Mesenchymal stem cell (in vitro differentiated cells and primary cell): ENCODE measurements around the gene ABCA12.

Source experiments
- DNase-seq: peaks from one replicate; pipeline ENCODE4 v3.0.0-alpha.2; 2013
- H2AFZ ChIP-seq: one replicate; pipeline ENCODE4 v1.6.1; 2013; ENCODE audit warnings: low read depth, mild to moderate bottlenecking, control low read depth, inconsistent platforms, low read length, moderate library complexity
- H2AK5ac ChIP-seq: 2 replicates; pipeline ENCODE4 v1.6.1; 2013; ENCODE audit warnings: low read length, moderate library complexity, mild to moderate bottlenecking, inconsistent platforms; ENCODE audit not compliant: severe bottlenecking
- H2BK120ac ChIP-seq: one replicate; pipeline ENCODE4 v1.6.1; 2013; ENCODE audit warnings: low read depth, mild to moderate bottlenecking, inconsistent platforms, low read length, moderate library complexity
- H2BK12ac ChIP-seq, 2 experiments: one replicate each; pipeline ENCODE4 v1.6.1; 2013; ENCODE audit warnings: inconsistent platforms in 2 of 2, low read length in 2 of 2, mild to moderate bottlenecking in 2 of 2, moderate library complexity in 2 of 2, control low read depth in 1 of 2
- H2BK15ac ChIP-seq: one replicate; pipeline ENCODE4 v1.6.1; 2013; ENCODE audit warnings: mild to moderate bottlenecking, low read depth, inconsistent platforms; ENCODE audit not compliant: poor library complexity, severe bottlenecking
- H2BK5ac ChIP-seq: 2 replicates; pipeline ENCODE4 v1.6.1; 2013; ENCODE audit warnings: low read depth, mild to moderate bottlenecking, low read length, control low read depth, inconsistent platforms; ENCODE audit not compliant: poor library complexity, severe bottlenecking
- H3K14ac ChIP-seq, 2 experiments: one replicate each; pipeline ENCODE4 v1.6.1; 2013; ENCODE audit warnings: inconsistent platforms in 2 of 2, low read length in 2 of 2, control low read depth in 1 of 2, mild to moderate bottlenecking in 1 of 2, moderate library complexity in 1 of 2
- H3K18ac ChIP-seq, 2 experiments: one replicate each; pipeline ENCODE4 v1.6.1; 2013; ENCODE audit warnings: inconsistent platforms in 2 of 2, low read length in 2 of 2, control low read depth in 1 of 2, low read depth in 1 of 2, mild to moderate bottlenecking in 1 of 2
- H3K23ac ChIP-seq, 2 experiments: one replicate each; pipeline ENCODE4 v1.6.1; 2013; ENCODE audit warnings: inconsistent platforms in 2 of 2, low read length in 2 of 2, mild to moderate bottlenecking in 2 of 2, moderate library complexity in 2 of 2, control low read depth in 1 of 2
- H3K27ac ChIP-seq: 2 replicates; pipeline ENCODE4 v1.5.1; 2013; ENCODE audit warnings: mild to moderate bottlenecking, moderate library complexity, low read length, control low read depth, inconsistent platforms; ENCODE audit not compliant: poor library complexity, severe bottlenecking
- H3K27me3 ChIP-seq, 2 experiments: 2 replicates each; pipeline versions ENCODE4 v1.6.1 to v1.7.0; 2013; ENCODE audit warnings: low read length in 2 of 2, mild to moderate bottlenecking in 2 of 2, moderate library complexity in 2 of 2, control low read depth in 1 of 2, inconsistent platforms in 1 of 2; ENCODE audit not compliant: control insufficient read depth in 1 of 2, insufficient read depth in 1 of 2
- H3K36me3 ChIP-seq, 2 experiments: 2 replicates each; pipeline versions ENCODE4 v1.6.1 to v1.7.0; 2013; ENCODE audit warnings: low read length in 2 of 2, control low read depth in 1 of 2, inconsistent platforms in 1 of 2, low read depth in 1 of 2, mild to moderate bottlenecking in 1 of 2; ENCODE audit not compliant: insufficient read depth in 2 of 2, control insufficient read depth in 1 of 2
- H3K4ac ChIP-seq, 2 experiments: one replicate each; pipeline ENCODE4 v1.6.1; 2013; ENCODE audit warnings: inconsistent platforms in 2 of 2, low read length in 2 of 2, mild to moderate bottlenecking in 2 of 2, moderate library complexity in 2 of 2, control low read depth in 1 of 2, low read depth in 1 of 2
- H3K4me1 ChIP-seq: 2 replicates; pipeline ENCODE4 v1.6.1; 2013; ENCODE audit warnings: low read depth, low read length, control low read depth; ENCODE audit not compliant: control insufficient read depth, insufficient read depth
- H3K4me2 ChIP-seq: 2 replicates; pipeline ENCODE4 v1.6.1; 2013; ENCODE audit warnings: low read length, mild to moderate bottlenecking, inconsistent platforms; ENCODE audit not compliant: poor library complexity, severe bottlenecking
- H3K4me3 ChIP-seq, 2 experiments: 2 replicates each; pipeline versions ENCODE4 v1.5.1 to v1.7.0; 2013; ENCODE audit warnings: low read length in 2 of 2, mild to moderate bottlenecking in 2 of 2, control low read depth in 1 of 2, low read depth in 1 of 2; ENCODE audit not compliant: insufficient read depth in 1 of 2
- H3K79me1 ChIP-seq: replicated peaks from 2 replicates; pipeline ENCODE4 v1.6.1; 2013; ENCODE audit warnings: mild to moderate bottlenecking, control low read depth, low read length, inconsistent platforms; ENCODE audit not compliant: poor library complexity, severe bottlenecking
- H3K9ac ChIP-seq: 2 replicates; pipeline ENCODE4 v1.7.0; 2013; ENCODE audit warnings: mild to moderate bottlenecking, low read length, moderate library complexity
- H3K9me3 ChIP-seq: 2 replicates; pipeline ENCODE4 v1.7.0; 2013; ENCODE audit warnings: mild to moderate bottlenecking, low read length; ENCODE audit not compliant: control insufficient read depth
- H4K8ac ChIP-seq: one replicate; pipeline ENCODE4 v1.6.1; 2013; ENCODE audit warnings: inconsistent platforms, mild to moderate bottlenecking, low read length, moderate library complexity
- H4K91ac ChIP-seq: one replicate; pipeline ENCODE4 v1.6.1; 2013; ENCODE audit warnings: mild to moderate bottlenecking, low read length, inconsistent platforms
- WGBS: methylation state at CpG from one replicate; pipeline ENCODE4 v1.1.7; 2013; ENCODE audit warnings: mixed read lengths; 5-methylcytosine and 5-hydroxymethylcytosine counted together

ABCA12 gene

GRCh38 chr2:214904634-214905033 lies 233.8 kb downstream of the ABCA12 start:
- H3K4me1 ChIP-seq: no peaks in the 10 kb centered on the region
- no peak overlapping the region for H3K4me2 ChIP-seq
- H3K36me3 ChIP-seq: no peaks in the 10 kb centered on the region
- DNase-seq: no peak
- H2AFZ ChIP-seq: no peak overlapping the region
- no peak overlapping the region for H2BK120ac ChIP-seq
- H2BK15ac ChIP-seq: no peak overlapping the region
- no peak overlapping the region for H2BK5ac ChIP-seq
- H3K4ac ChIP-seq: no peak overlapping the region
- H2BK12ac ChIP-seq: no peak overlapping the region
- no peak overlapping the region for H3K4me3 ChIP-seq
- no peak overlapping the region for H4K91ac ChIP-seq
- H3K27ac ChIP-seq: no peak overlapping the region
- no peaks in the 10 kb centered on the region for H3K9me3 ChIP-seq
- no peak overlapping the region for H3K9ac ChIP-seq
- H3K79me1 ChIP-seq: no peaks in the 10 kb centered on the region
- H3K14ac ChIP-seq: no peak overlapping the region
- H3K27me3 ChIP-seq: no peaks in the 10 kb centered on the region
- no peak overlapping the region for H2AK5ac ChIP-seq
- 73% methylated on average over 6 of the region's 6 CpGs for WGBS
- no peak overlapping the region for H3K18ac ChIP-seq
- H4K8ac ChIP-seq: no peak overlapping the region
- H3K23ac ChIP-seq: no peak overlapping the region

GRCh38 chr2:214904176-214904575 lies 234.2 kb downstream of the ABCA12 start:
- Histone ChIP-seq H3K27me3 (no peaks in the 10 kb centered on the region), H2BK15ac (no peak overlapping the region), H2BK120ac (no peak overlapping the region), H3K4me2 (no peak overlapping the region), H3K4me3 (no peak overlapping the region), H2AK5ac (no peak overlapping the region), H3K9ac (no peak overlapping the region), H4K91ac (no peak overlapping the region), H3K18ac (no peak overlapping the region), H2AFZ (no peak overlapping the region), H3K9me3 (no peaks in the 10 kb centered on the region), H3K4ac (no peak overlapping the region), H2BK5ac (no peak overlapping the region), H3K79me1 (no peaks in the 10 kb centered on the region), H3K27ac (no peak overlapping the region), H3K14ac (no peak overlapping the region), H4K8ac (no peak overlapping the region), H3K36me3 (no peaks in the 10 kb centered on the region), H3K4me1 (no peaks in the 10 kb centered on the region), H3K23ac (no peak overlapping the region), H2BK12ac (no peak overlapping the region)
- WGBS: 100% methylated on average over 1 of the region's 1 CpG
- no peak for DNase-seq

DNA sequence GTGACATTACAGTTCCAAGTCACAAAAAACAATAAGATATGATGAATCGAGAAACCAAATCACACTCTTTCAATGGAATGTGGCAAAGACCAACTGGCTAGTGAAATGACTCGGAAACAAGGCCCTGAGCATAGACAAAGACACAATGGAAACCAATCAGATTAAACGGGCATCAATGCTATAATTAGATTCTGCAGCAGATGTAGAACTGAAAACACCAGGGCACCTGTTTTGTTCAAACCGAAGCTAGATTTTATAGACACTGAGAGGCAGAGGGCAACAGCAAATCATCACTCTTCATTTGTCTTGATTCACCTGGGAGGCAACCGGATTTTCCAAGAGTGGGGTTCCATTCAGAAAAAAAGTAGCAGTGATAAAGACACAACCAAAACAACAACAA lies 236.1 kb downstream of the ABCA12 start:
- Histone ChIP-seq H3K4ac (no peak overlapping the region), H3K9ac (no peak overlapping the region), H3K18ac (no peak overlapping the region)

DNA sequence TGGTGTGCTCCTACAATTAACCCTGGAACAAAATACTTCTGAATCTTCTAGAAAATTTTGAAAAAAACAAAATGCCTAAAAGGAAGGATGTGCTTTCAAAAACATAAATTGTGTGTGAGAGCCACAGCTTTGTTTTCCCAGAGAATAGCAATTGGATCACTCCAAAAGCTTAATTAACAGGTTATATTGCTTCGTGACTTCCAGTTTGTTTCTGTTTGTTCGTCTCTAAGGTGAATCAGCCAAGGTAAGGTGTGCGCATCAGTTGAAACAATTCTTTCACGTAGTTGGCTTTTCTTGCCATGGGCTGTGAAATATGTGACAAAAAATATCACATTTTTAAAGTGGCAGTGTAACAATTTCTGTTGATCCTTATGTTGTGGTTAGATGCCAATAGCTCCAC lies 238.7 kb downstream of the ABCA12 start:
- H2AFZ ChIP-seq: no peak overlapping the region

More for the DNA sequence above, 236.1 kb downstream of the ABCA12 start:
- H3K36me3 ChIP-seq: no peaks in the 10 kb centered on the region
- no peak overlapping the region for H3K23ac ChIP-seq
- no peaks in the 10 kb centered on the region for H3K9me3 ChIP-seq
- H2BK5ac ChIP-seq: no peak overlapping the region
- H3K79me1 ChIP-seq: no peaks in the 10 kb centered on the region
- H3K27me3 ChIP-seq: no peaks in the 10 kb centered on the region
- H3K27ac ChIP-seq: no peak overlapping the region
- H3K4me3 ChIP-seq: no peak overlapping the region
- H4K8ac ChIP-seq: no peak overlapping the region
- WGBS: 90% methylated on average over 5 of the region's 5 CpGs
- no peak overlapping the region for H2BK15ac ChIP-seq
- H3K14ac ChIP-seq: no peak overlapping the region
- H2AFZ ChIP-seq: no peak overlapping the region
- H3K4me1 ChIP-seq: no peaks in the 10 kb centered on the region
- no peak for DNase-seq
- H4K91ac ChIP-seq: no peak overlapping the region
- no peak overlapping the region for H2BK120ac ChIP-seq
- no peak overlapping the region for H3K4me2 ChIP-seq
- no peak overlapping the region for H2AK5ac ChIP-seq
- no peak overlapping the region for H2BK12ac ChIP-seq

More for the DNA sequence above, 238.7 kb downstream of the ABCA12 start:
- no peaks in the 10 kb centered on the region for H3K36me3 ChIP-seq
- H2BK5ac ChIP-seq: no peak overlapping the region
- H3K14ac ChIP-seq: no peak overlapping the region
- no peak overlapping the region for H3K27ac ChIP-seq
- H2BK12ac ChIP-seq: no peak overlapping the region
- 97% methylated on average over 4 of the region's 4 CpGs for WGBS
- no peaks in the 10 kb centered on the region for H3K9me3 ChIP-seq
- no peak overlapping the region for H2AK5ac ChIP-seq
- no peaks in the 10 kb centered on the region for H3K79me1 ChIP-seq
- H3K9ac ChIP-seq: no peak overlapping the region
- no peak overlapping the region for H3K4ac ChIP-seq
- no peaks in the 10 kb centered on the region for H3K27me3 ChIP-seq
- no peak overlapping the region for H3K23ac ChIP-seq
- H3K4me2 ChIP-seq: no peak overlapping the region
- no peak overlapping the region for H3K18ac ChIP-seq
- no peak overlapping the region for H4K8ac ChIP-seq
- DNase-seq: no peak
- H4K91ac ChIP-seq: no peak overlapping the region
- H3K4me3 ChIP-seq: no peak overlapping the region
- no peaks in the 10 kb centered on the region for H3K4me1 ChIP-seq
- no peak overlapping the region for H2BK15ac ChIP-seq
- no peak overlapping the region for H2BK120ac ChIP-seq
